Measurements from ENCODE around the gene MVB12B.

Gene MVB12B

DNA sequence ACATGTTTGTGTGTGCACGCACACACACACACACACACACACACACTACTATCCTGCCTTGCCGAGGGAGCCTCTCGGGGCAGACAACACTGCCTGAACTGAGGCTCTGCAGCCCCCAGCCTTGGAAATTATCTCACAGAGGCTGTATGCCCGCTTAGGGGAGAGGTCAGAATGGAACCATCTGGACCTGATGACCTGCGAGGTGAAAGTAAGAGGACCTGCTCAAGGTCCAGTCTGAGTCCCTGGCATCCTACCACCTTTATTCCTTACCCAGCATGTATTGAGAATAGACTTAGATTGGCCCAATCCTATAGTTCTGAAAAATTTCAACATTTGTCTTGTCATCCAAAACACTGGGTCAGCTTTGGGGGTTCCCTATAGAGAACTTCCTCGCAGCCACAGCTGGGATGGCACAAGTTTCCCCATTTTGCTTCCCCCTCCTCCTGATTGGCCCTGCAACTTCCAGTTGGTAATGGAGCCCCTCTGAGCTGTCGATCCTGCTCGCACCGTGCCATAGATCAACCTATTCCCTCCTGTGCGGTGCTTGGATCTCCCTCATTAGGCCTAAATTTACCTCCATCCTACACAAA is 10.2 kb downstream of the MVB12B start:
- no peak overlapping the region for H3K4me3 ChIP-seq (ENCODE audit: low read length)
- peaks cover 13% of the 10 kb centered on the region for H3K36me3 ChIP-seq (ENCODE audit: control insufficient read depth, insufficient read depth, low read length, severe bottlenecking)
- no peaks in the 10 kb centered on the region for H3K27me3 ChIP-seq (replicated peaks; ENCODE audit: control insufficient read depth, insufficient read depth, low read length)
- no peak for DNase-seq (ENCODE audit: low read depth)
- H3K9me3 ChIP-seq (ENCODE audit: control insufficient read depth, low read length), result no peaks in the 10 kb centered on the region
- H3K9ac ChIP-seq (ENCODE audit: low read length), result no peak overlapping the region
- H3K4me1 ChIP-seq (ENCODE audit: control insufficient read depth, insufficient read depth, low read length), result peaks cover 12% of the 10 kb centered on the region

DNA sequence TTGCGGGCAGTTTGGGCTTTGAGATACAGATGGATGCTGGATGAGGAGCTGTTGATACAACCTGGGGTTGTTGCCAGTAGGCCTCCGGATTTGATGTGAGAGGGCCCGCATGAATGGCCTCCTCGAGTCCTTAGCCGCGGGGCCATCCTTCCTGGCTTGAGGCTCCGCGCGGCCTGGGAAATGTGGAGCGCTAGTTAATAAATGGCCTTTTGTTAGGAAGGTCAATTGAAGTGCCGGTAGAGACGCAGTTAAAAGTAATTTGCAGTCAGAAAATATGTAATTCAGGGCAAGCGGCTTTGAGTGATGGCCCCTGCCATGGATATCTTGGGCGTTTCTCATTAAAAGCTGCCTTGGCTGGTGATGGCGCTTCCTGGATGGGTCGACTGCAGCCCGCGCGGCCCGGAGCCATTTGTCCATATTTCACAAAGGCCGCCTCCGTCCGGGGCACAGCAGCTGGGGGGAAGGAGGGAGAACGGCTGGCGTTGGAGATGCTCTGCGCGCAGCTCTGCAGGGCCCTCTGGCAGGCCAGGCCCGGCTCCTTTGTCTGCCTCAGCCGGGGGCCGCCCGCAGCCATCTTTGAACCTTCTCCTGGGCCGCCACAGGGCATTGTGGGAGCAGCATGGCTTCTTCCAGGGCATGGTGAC is 11.2 kb downstream of the MVB12B start:
- DNase-seq (ENCODE audit: low read depth), result no peak
- Histone ChIP-seq H3K9me3 (ENCODE audit: control insufficient read depth, low read length) (no peaks in the 10 kb centered on the region), H3K9ac (ENCODE audit: low read length) (no peak overlapping the region), H3K4me1 (ENCODE audit: control insufficient read depth, insufficient read depth, low read length) (peaks cover 18% of the 10 kb centered on the region), H3K36me3 (ENCODE audit: control insufficient read depth, insufficient read depth, low read length, severe bottlenecking) (peaks cover 13% of the 10 kb centered on the region), H3K4me3 (ENCODE audit: low read length) (no peak overlapping the region), H3K27me3 (replicated peaks; ENCODE audit: control insufficient read depth, insufficient read depth, low read length) (no peaks in the 10 kb centered on the region)

DNA sequence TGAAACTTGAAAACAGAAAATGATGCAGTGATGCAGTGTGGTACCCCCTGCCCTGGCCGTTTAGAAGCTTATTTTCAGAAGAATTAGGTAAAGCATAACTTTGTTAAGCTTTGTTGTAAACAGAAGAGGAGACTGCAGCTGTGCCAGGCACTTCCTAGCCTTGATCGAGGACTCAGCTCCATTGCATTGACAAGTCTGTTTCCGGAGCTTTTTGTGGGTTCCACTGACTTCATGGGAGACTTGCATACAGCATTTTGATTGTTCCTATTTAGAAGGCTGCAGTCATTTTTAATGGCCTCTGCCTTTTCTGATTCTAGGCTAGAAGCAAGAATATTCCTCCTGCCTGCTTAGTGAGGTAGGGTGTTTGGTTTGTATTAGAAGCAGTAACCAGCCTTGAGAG is 12.3 kb downstream of the MVB12B start:
- H3K4me1 ChIP-seq (ENCODE audit: control insufficient read depth, insufficient read depth, low read length), result peaks cover 24% of the 10 kb centered on the region
- peaks cover 19% of the 10 kb centered on the region for H3K36me3 ChIP-seq (ENCODE audit: control insufficient read depth, insufficient read depth, low read length, severe bottlenecking)
- H3K27me3 ChIP-seq (replicated peaks; ENCODE audit: control insufficient read depth, insufficient read depth, low read length), result no peaks in the 10 kb centered on the region
- H3K9ac ChIP-seq (ENCODE audit: low read length), result no peak overlapping the region
- no peaks in the 10 kb centered on the region for H3K9me3 ChIP-seq (ENCODE audit: control insufficient read depth, low read length)
- no peak overlapping the region for H3K4me3 ChIP-seq (ENCODE audit: low read length)
- no peak for DNase-seq (ENCODE audit: low read depth)

DNA sequence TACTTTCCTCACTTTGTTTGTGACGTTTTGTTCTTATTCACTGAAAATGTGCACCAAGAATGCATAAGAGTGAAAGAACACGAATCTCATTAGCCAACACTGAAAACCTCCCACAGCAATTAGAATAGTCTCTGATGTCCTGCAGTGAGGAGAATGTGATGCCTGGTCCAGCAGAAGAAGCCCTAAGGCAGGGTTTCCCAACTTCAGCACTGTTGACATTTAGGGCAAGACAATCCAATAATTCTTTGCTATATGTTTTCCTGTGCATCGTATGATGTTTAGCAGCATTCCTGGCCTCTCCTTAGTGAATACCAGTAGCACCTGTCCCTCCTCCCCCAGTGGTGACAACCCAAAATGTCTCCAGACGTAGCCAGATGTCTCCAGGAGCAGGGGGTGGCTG is 14.8 kb downstream of the MVB12B start:
- Histone ChIP-seq H3K4me3 (ENCODE audit: low read length) (no peak overlapping the region), H3K4me1 (ENCODE audit: control insufficient read depth, insufficient read depth, low read length) (peaks cover 13% of the 10 kb centered on the region), H3K9ac (ENCODE audit: low read length) (no peak overlapping the region), H3K9me3 (ENCODE audit: control insufficient read depth, low read length) (no peaks in the 10 kb centered on the region), H3K36me3 (ENCODE audit: control insufficient read depth, insufficient read depth, low read length, severe bottlenecking) (peaks cover 25% of the 10 kb centered on the region), H3K27me3 (replicated peaks; ENCODE audit: control insufficient read depth, insufficient read depth, low read length) (no peaks in the 10 kb centered on the region)
- DNase-seq (ENCODE audit: low read depth), result no peak

DNA sequence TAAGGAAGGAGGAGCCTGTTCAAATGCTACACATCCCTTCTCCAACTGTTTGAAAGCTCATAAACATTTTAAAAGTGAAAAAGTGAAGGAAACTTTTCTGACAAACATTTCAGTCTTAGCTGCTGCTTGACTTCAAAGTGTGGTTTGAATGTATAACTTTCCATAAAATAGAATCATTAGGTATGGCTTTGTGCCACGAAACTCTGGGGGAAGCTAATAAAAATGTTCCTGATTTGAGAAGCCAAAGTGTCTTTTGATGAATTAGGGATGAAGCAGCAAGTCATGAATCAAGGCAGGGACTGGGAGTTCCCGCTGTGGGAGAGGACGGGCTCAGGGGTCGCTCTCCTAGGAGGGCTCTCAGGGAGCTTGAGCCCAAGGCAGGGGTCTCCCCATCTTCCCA is 15.3 kb downstream of the MVB12B start:
- no peak overlapping the region for H3K4me3 ChIP-seq (ENCODE audit: low read length)
- no peaks in the 10 kb centered on the region for H3K27me3 ChIP-seq (replicated peaks; ENCODE audit: control insufficient read depth, insufficient read depth, low read length)
- H3K36me3 ChIP-seq (ENCODE audit: control insufficient read depth, insufficient read depth, low read length, severe bottlenecking), result peaks cover 25% of the 10 kb centered on the region
- H3K9ac ChIP-seq (ENCODE audit: low read length), result no peak overlapping the region
- H3K4me1 ChIP-seq (ENCODE audit: control insufficient read depth, insufficient read depth, low read length), result peaks cover 13% of the 10 kb centered on the region
- DNase-seq (ENCODE audit: low read depth), result no peak
- H3K9me3 ChIP-seq (ENCODE audit: control insufficient read depth, low read length), result no peaks in the 10 kb centered on the region

DNA sequence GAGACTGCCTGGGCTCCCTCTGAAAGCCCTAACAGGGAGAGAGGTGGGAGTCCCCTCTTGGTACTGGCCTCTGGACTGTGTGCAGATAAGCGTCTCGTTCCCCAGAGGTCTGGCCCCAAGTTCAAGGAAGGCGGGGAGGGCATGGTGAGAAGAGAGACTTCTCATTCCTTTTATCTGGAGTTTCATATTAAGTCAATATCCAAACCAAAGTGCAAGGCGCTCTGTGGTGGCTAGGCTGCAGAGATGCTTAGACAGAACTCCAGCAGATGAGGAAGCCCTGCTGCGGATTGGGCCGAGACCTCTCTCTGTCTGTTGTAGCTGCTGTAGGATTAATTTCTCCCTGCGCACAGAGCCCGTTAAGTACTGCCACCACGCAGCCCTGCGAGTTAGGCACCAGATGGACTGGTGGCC is 16.0 kb downstream of the MVB12B start:
- Histone ChIP-seq H3K4me1 (ENCODE audit: control insufficient read depth, insufficient read depth, low read length) (peaks cover 13% of the 10 kb centered on the region), H3K4me3 (ENCODE audit: low read length) (no peak overlapping the region), H3K36me3 (ENCODE audit: control insufficient read depth, insufficient read depth, low read length, severe bottlenecking) (peaks cover 25% of the 10 kb centered on the region), H3K9me3 (ENCODE audit: control insufficient read depth, low read length) (no peaks in the 10 kb centered on the region), H3K9ac (ENCODE audit: low read length) (no peak overlapping the region), H3K27me3 (replicated peaks; ENCODE audit: control insufficient read depth, insufficient read depth, low read length) (no peaks in the 10 kb centered on the region)
- DNase-seq (ENCODE audit: low read depth), result no peak

DNA sequence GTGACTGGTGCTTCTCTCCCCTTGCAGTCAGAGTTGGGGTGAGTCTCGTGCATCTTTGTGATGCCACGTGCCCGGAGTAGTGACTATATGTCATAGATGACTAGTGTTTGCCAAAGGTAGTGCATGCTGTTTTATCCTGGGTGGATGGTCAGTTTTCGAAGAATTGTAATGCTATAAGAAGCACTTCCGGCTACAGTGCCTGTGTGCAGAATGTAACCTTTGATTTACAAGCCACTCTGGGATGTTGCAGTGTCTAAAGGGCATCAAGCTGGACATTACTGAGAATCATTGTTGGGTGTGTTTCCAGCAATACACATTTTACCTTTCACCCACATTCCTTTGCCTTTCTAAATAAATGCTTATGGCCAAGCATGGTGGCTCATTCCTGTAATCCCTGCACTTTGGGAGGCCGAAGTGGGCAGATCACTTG is 16.7 kb downstream of the MVB12B start:
- no peaks in the 10 kb centered on the region for H3K9me3 ChIP-seq (ENCODE audit: control insufficient read depth, low read length)
- no peak overlapping the region for H3K4me3 ChIP-seq (ENCODE audit: low read length)
- no peak overlapping the region for H3K9ac ChIP-seq (ENCODE audit: low read length)
- H3K27me3 ChIP-seq (replicated peaks; ENCODE audit: control insufficient read depth, insufficient read depth, low read length), result no peaks in the 10 kb centered on the region
- H3K36me3 ChIP-seq (ENCODE audit: control insufficient read depth, insufficient read depth, low read length, severe bottlenecking), result peaks cover 25% of the 10 kb centered on the region
- no peak for DNase-seq (ENCODE audit: low read depth)
- peaks cover 19% of the 10 kb centered on the region for H3K4me1 ChIP-seq (ENCODE audit: control insufficient read depth, insufficient read depth, low read length)

DNA sequence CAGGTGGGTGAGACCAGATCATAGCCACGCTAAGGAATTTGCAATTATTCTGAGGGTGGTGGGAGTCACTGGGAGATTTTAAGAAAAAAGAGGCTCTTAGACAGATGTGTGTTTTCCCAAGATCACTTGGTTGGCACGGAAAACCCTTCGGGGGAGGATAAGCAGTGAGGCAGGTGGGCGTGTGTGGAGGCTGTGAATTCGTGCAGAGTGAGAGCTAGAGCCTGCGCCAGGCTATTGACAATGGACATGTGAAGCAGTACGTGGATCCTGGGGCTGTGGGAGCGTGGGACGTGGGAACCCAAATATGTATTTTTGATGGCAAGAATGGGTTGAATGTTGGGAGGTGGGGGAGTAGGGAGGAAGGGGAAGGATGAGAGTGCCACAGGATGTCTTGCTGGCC is 19.4 kb downstream of the MVB12B start:
- H3K36me3 ChIP-seq (ENCODE audit: control insufficient read depth, insufficient read depth, low read length, severe bottlenecking), result peaks cover 19% of the 10 kb centered on the region
- H3K4me1 ChIP-seq (ENCODE audit: control insufficient read depth, insufficient read depth, low read length), result peaks cover 19% of the 10 kb centered on the region
- H3K27me3 ChIP-seq (replicated peaks; ENCODE audit: control insufficient read depth, insufficient read depth, low read length), result no peaks in the 10 kb centered on the region
- H3K9me3 ChIP-seq (ENCODE audit: control insufficient read depth, low read length), result peaks cover 2% of the 10 kb centered on the region
- DNase-seq (ENCODE audit: low read depth), result no peak
- no peak overlapping the region for H3K4me3 ChIP-seq (ENCODE audit: low read length)
- no peak overlapping the region for H3K9ac ChIP-seq (ENCODE audit: low read length)

DNA sequence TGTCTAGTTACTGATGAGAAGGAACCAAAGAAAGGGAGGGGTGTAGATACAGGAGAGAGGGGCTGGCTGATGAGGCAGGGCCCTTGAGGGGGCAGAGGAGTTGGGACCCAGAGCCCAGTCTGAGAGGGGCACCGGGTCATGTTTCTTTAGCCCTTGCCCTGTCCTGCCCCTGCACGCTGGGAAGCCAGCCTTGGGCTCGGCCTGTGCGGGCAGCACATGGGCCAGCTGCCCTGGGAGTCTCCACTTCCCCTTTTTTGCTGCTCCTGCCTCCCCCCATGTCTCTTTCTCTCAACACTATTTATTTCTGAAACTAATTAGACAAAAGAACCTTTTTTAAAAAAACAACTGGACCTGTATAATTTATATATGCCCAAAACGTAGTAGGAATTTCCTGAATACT is 20.5 kb downstream of the MVB12B start:
- peaks cover 6% of the 10 kb centered on the region for H3K9me3 ChIP-seq (ENCODE audit: control insufficient read depth, low read length)
- peaks cover 12% of the 10 kb centered on the region for H3K36me3 ChIP-seq (ENCODE audit: control insufficient read depth, insufficient read depth, low read length, severe bottlenecking)
- DNase-seq (ENCODE audit: low read depth), result no peak
- no peak overlapping the region for H3K9ac ChIP-seq (ENCODE audit: low read length)
- no peaks in the 10 kb centered on the region for H3K27me3 ChIP-seq (replicated peaks; ENCODE audit: control insufficient read depth, insufficient read depth, low read length)
- no peak overlapping the region for H3K4me3 ChIP-seq (ENCODE audit: low read length)
- peaks cover 19% of the 10 kb centered on the region for H3K4me1 ChIP-seq (ENCODE audit: control insufficient read depth, insufficient read depth, low read length)

DNA sequence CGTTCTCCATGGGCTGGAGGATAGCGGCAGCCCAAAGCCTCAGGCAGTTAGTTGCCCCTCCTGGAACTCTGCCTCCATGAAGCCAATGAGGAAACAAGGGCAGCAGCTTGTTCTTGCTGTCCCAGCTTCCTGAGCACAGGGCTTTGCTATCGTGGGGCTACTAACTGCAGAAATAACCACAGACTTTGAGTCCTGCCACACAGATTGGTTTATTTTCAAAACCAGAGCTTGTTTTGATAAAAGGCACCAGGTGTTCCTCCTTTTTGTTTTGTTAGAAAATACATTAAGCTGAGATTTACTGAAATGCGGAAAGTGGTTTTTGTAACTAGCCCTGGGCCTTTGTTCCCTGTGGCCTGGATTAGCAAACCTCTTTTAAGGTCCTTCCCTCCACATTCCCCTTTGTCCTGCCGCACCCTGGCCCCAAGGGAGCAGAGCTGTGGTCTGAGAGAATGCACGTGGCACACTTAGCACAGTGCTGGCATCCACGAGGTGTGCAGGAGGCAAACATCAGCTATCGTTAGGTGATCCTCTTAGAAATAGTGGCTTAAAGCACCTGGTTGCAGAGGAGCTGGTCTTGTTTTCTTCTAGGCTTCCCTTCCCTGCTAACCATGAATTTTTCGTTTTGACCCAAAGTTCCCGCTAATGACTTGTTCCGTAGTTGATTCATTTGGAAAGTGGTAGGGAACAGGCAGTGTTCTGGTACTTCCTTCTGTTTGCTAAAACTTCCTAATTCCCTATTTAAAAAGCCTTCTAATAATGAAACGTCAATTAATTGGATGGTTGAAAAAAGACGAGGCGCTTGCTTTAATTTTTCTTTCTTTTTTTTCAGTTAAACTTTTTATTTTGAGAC is 21.5 kb downstream of the MVB12B start:
- no peaks in the 10 kb centered on the region for H3K27me3 ChIP-seq (replicated peaks; ENCODE audit: control insufficient read depth, insufficient read depth, low read length)
- no peak overlapping the region for H3K9ac ChIP-seq (ENCODE audit: low read length)
- H3K4me1 ChIP-seq (ENCODE audit: control insufficient read depth, insufficient read depth, low read length), result peaks cover 10% of the 10 kb centered on the region
- no peak for DNase-seq (ENCODE audit: low read depth)
- no peak overlapping the region for H3K4me3 ChIP-seq (ENCODE audit: low read length)
- peaks cover 6% of the 10 kb centered on the region for H3K9me3 ChIP-seq (ENCODE audit: control insufficient read depth, low read length)
- H3K36me3 ChIP-seq (ENCODE audit: control insufficient read depth, insufficient read depth, low read length, severe bottlenecking), result peaks cover 10% of the 10 kb centered on the region

DNA sequence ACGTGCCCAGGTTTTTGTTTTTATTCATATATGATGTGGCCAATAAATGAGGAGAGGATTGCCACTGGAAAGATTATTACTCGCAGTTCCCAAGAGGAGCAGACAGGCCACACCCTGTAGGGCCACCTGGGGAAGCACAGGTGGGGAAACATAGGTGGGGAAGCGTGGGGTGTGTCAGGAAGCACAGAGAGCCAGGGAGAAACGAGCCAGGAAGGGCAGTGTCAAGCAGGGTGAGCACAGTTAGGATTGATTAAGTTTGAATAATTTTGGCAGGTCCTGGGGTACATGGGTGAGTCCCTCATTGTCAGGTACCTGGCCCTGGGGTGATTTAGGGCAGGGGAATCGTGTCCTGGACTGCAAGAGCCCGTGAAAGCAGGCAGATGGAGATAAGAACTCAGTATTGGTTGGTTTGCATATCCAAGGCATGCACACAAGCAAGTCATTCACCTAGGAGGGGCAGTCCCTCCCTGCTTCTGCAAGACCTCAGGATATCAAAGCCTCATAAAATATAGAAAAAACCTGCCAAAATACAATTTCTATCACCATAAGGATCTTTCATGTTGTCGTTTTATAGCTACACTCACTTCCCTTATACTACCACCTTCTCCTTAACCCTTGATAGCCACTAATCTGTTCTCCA is 22.4 kb downstream of the MVB12B start:
- no peaks in the 10 kb centered on the region for H3K27me3 ChIP-seq (replicated peaks; ENCODE audit: control insufficient read depth, insufficient read depth, low read length)
- H3K9me3 ChIP-seq (ENCODE audit: control insufficient read depth, low read length), result peaks cover 6% of the 10 kb centered on the region
- no peak overlapping the region for H3K9ac ChIP-seq (ENCODE audit: low read length)
- H3K36me3 ChIP-seq (ENCODE audit: control insufficient read depth, insufficient read depth, low read length, severe bottlenecking), result peaks cover 5% of the 10 kb centered on the region
- H3K4me3 ChIP-seq (ENCODE audit: low read length), result no peak overlapping the region
- DNase-seq (ENCODE audit: low read depth), result no peak
- H3K4me1 ChIP-seq (ENCODE audit: control insufficient read depth, insufficient read depth, low read length), result peaks cover 7% of the 10 kb centered on the region
